GM04503 (cell line): Measurements from ENCODE around the gene SNAP91.
"Not testable (repeated sequence)": the region's sequence is repeated elsewhere in the genome, so short reads cannot be mapped to it uniquely, and the experiment has no call there.

ENCODE experiments used
- DNase-seq: peaks from one replicate; pipeline ENCODE4 v3.0.0-alpha.2; 2012; ENCODE audit warnings: low read depth

SNAP91 gene

GRCh38 chr6:83708970-83709747, at the start of gene SNAP91:
TSS of gene SNAP91 (minus strand) at chr6:83709101. CDS start at chr6:83707927, 1,174 bp downstream.
- DNase-seq: no peak

GRCh38 chr6:83758533-83758932, 49.6 kb upstream of the SNAP91 start:
- DNase-seq: no peak

GRCh38 chr6:83757021-83757420, 48.1 kb upstream of the SNAP91 start:
- no peak for DNase-seq

- no peak for DNase-seq
Observed at GRCh38 chr6:83756565-83756964, 47.7 kb upstream of the SNAP91 start.

- not testable (repeated sequence) for DNase-seq
Observed at GRCh38 chr6:83752375-83752774, 43.5 kb upstream of the SNAP91 start.

- no peak for DNase-seq
Observed at GRCh38 chr6:83741089-83741488, 32.2 kb upstream of the SNAP91 start.

- DNase-seq: no peak
Observed at GRCh38 chr6:83735461-83735860, 26.6 kb upstream of the SNAP91 start.

GRCh38 chr6:83729871-83730270, 21.0 kb upstream of the SNAP91 start:
- DNase-seq: no peak

- no peak for DNase-seq
Observed at GRCh38 chr6:83722876-83723275, 14.0 kb upstream of the SNAP91 start.

GRCh38 chr6:83717809-83718208, 8.9 kb upstream of the SNAP91 start:
- no peak for DNase-seq

- DNase-seq: no peak
Observed at GRCh38 chr6:83711958-83712357, 3.1 kb upstream of the SNAP91 start.

GRCh38 chr6:83709748-83710050, 798 bp upstream of the SNAP91 start:
- DNase-seq: no peak

GRCh38 chr6:83708546-83708969, 343 bp downstream of the SNAP91 start:
- no peak for DNase-seq

- DNase-seq: no peak
Observed at GRCh38 chr6:83707829-83708545, 914 bp downstream of the SNAP91 start.

GRCh38 chr6:83702749-83703148, 6.2 kb downstream of the SNAP91 start:
- DNase-seq: no peak

GRCh38 chr6:83702077-83702476, 6.8 kb downstream of the SNAP91 start:
- DNase-seq: no peak

GRCh38 chr6:83696674-83697073, 12.2 kb downstream of the SNAP91 start:
- no peak for DNase-seq

- DNase-seq: no peak
Observed at GRCh38 chr6:83685481-83685880, 23.4 kb downstream of the SNAP91 start.

- DNase-seq: no peak
Observed at GRCh38 chr6:83677791-83678190, 31.1 kb downstream of the SNAP91 start.

GRCh38 chr6:83637953-83638352, 70.9 kb downstream of the SNAP91 start:
- no peak for DNase-seq

- DNase-seq: no peak
Observed at GRCh38 chr6:83636800-83637199, 72.1 kb downstream of the SNAP91 start.

GRCh38 chr6:83633609-83634008, 75.3 kb downstream of the SNAP91 start:
- DNase-seq: no peak

GRCh38 chr6:83633149-83633548, 75.8 kb downstream of the SNAP91 start:
- DNase-seq: no peak

- not testable (repeated sequence) for DNase-seq
Observed at GRCh38 chr6:83629908-83630307, 79.0 kb downstream of the SNAP91 start.
